Measurements from ENCODE around the gene PARP6. TPM values are rescaled to one million over a fixed set of nuclear protein-coding genes. Genes with fewer than 3 reads are reported as not detected.

The PARP6 gene
- polyA plus RNA-seq, 3 donors, result 12.9 to 165 (median 13.5) TPM

DNA sequence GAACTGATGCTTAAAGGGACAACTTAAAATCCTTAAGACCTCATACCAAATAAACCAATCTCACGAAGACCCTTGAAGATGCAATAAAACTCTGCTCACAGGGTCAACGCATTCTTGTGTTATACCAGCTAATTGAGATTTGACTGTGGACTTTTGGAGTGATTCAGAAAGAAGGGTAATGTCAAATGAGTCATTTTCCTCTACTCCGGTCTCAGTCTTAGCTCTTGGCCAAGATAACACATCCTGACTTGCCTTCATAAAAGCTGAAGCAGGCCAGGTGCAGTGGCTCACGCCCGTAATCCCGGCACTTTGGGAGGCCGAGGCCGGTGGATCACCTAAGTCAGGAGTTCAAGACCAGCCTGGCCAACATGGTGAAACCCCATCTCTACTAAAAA, 45.2 kb downstream of the PARP6 start:
- Histone ChIP-seq H3K9ac (ENCODE audit: insufficient read depth, low read length, poor library complexity, severe bottlenecking) (peak overlapping the region; percentile 98), H4K20me1 (ENCODE audit: insufficient read depth, low read length) (peaks cover 54% of the 10 kb centered on the region), H3K27ac (ENCODE audit: low read depth in 1 of 2, low read length in 2 of 2) (peak overlapping the region; percentile 98 to 100), H3K4me2 (replicated peaks; ENCODE audit: extremely low read depth, low read length, poor library complexity, severe bottlenecking) (peak overlapping the region; percentile 86), H3K4me1 (ENCODE audit: control insufficient read depth in 1 of 2, insufficient read depth in 2 of 2, low read length in 2 of 2) (peaks cover 70 to 77% of the 10 kb centered on the region in 2 donors), H3K36me3 (replicated peaks in 1 of 2; ENCODE audit: control insufficient read depth in 1 of 2, insufficient read depth in 2 of 2, low read length in 2 of 2) (peaks cover 5 to 32% of the 10 kb centered on the region in 2 donors), H2AFZ (ENCODE audit: insufficient read depth, low read depth, low read length, poor library complexity, severe bottlenecking) (no peak overlapping the region), H3K4me3 (replicated peaks in 1 of 3; ENCODE audit: low read depth in 2 of 3, low read length in 3 of 3) (peak overlapping the region; percentile 22 to 91 (median 46)), H3K27me3 (ENCODE audit: control insufficient read depth in 2 of 2, insufficient read depth in 2 of 2, low read length in 2 of 2) (no peaks in the 10 kb centered on the region), H3K79me2 (ENCODE audit: insufficient read depth, low read length) (peaks cover 85% of the 10 kb centered on the region), H3K9me3 (replicated peaks in 1 of 2; ENCODE audit: control insufficient read depth in 1 of 2, insufficient read depth in 1 of 2, low read length in 2 of 2) (no peaks in the 10 kb centered on the region)
- Mint-ChIP-seq H3K36me3 (peaks cover 25 to 39% of the 10 kb centered on the region in 2 donors), H3K9me3 (peaks cover 0 to 2% (median 0%) of the 10 kb centered on the region in 7 donors), H3K27me3 (ENCODE audit: low read depth in 3 of 3) (no peaks in the 10 kb centered on the region), H3K27ac (peak overlapping the region; percentile 98 to 100 (median 99)), H3K4me1 (peaks cover 66% of the 10 kb centered on the region), H3K4me3 (peak overlapping the region; percentile 71 to 87)
- 20% methylated on average over 2 of the region's 8 CpGs for WGBS (ENCODE audit: insufficient coverage)
- peak; percentile 75 to 90 (median 80) for DNase-seq
- TF ChIP-seq, protein P1, sequence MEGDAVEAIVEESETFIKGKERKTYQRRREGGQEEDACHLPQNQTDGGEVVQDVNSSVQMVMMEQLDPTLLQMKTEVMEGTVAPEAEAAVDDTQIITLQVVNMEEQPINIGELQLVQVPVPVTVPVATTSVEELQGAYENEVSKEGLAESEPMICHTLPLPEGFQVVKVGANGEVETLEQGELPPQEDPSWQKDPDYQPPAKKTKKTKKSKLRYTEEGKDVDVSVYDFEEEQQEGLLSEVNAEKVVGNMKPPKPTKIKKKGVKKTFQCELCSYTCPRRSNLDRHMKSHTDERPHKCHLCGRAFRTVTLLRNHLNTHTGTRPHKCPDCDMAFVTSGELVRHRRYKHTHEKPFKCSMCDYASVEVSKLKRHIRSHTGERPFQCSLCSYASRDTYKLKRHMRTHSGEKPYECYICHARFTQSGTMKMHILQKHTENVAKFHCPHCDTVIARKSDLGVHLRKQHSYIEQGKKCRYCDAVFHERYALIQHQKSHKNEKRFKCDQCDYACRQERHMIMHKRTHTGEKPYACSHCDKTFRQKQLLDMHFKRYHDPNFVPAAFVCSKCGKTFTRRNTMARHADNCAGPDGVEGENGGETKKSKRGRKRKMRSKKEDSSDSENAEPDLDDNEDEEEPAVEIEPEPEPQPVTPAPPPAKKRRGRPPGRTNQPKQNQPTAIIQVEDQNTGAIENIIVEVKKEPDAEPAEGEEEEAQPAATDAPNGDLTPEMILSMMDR (IDR thresholded peaks at IDR 0.05), result no peak
- intact Hi-C loops (cut with micrococcal nuclease), result loop anchor here in 1 of 2 donors (5.0 kb wide), 1 partner anchor 145 kb away; no protein-coding TSS in a partner anchor

DNA sequence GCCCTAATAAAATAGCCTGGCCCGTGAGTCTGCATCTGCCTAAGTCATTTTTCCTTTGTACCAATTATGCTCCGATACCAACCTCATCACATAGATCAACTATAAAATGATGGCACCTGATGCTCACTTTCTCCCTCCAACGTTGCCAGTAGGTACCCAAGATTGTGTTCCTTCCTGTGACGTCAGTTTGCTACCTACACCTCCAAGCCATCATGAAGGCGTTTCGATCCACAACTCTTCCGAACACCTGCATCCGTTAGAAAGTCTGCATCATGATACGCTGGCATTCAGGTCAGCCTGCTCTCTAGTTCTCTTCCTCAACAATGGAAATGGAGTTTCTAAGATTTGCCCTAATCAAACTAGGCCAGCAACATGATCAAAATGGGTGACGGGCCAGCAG, 49.1 kb downstream of the PARP6 start:
- peak overlapping the region; percentile 14 to 82 for H3K27ac ChIP-seq (ENCODE audit: low read depth in 1 of 2, low read length in 2 of 2)
- no peak overlapping the region for H3K9ac ChIP-seq (ENCODE audit: insufficient read depth, low read length, poor library complexity, severe bottlenecking)
- H3K27me3 ChIP-seq (ENCODE audit: control insufficient read depth in 2 of 2, insufficient read depth in 2 of 2, low read length in 2 of 2), result no peaks in the 10 kb centered on the region
- TF ChIP-seq, protein P1 (IDR thresholded peaks at IDR 0.05), result no peak
- 93% methylated on average over 9 of the region's 10 CpGs for WGBS (ENCODE audit: insufficient coverage)
- H3K36me3 ChIP-seq (replicated peaks in 1 of 2; ENCODE audit: control insufficient read depth in 1 of 2, insufficient read depth in 2 of 2, low read length in 2 of 2), result peaks cover 23 to 67% of the 10 kb centered on the region in 2 donors
- no peak for DNase-seq
- H3K4me2 ChIP-seq (replicated peaks; ENCODE audit: extremely low read depth, low read length, poor library complexity, severe bottlenecking), result no peak overlapping the region
- no peak overlapping the region for H3K4me3 Mint-ChIP-seq
- no peak overlapping the region for H3K4me3 ChIP-seq (replicated peaks in 1 of 3; ENCODE audit: low read depth in 2 of 3, low read length in 3 of 3)
- H4K20me1 ChIP-seq (ENCODE audit: insufficient read depth, low read length), result peaks cover 93% of the 10 kb centered on the region
- H3K9me3 Mint-ChIP-seq, result no peaks in the 10 kb centered on the region
- H3K4me1 ChIP-seq (ENCODE audit: control insufficient read depth in 1 of 2, insufficient read depth in 2 of 2, low read length in 2 of 2), result peaks cover 71 to 82% of the 10 kb centered on the region in 2 donors
- peaks cover 100% of the 10 kb centered on the region for H3K79me2 ChIP-seq (ENCODE audit: insufficient read depth, low read length)
- peak overlapping the region; percentile 83 to 89 (median 87) for H3K27ac Mint-ChIP-seq
- peaks cover 69% of the 10 kb centered on the region for H3K4me1 Mint-ChIP-seq
- H3K9me3 ChIP-seq (replicated peaks in 1 of 2; ENCODE audit: control insufficient read depth in 1 of 2, insufficient read depth in 1 of 2, low read length in 2 of 2), result no peaks in the 10 kb centered on the region
- H3K36me3 Mint-ChIP-seq, result peaks cover 53 to 72% of the 10 kb centered on the region in 2 donors
- H2AFZ ChIP-seq (ENCODE audit: insufficient read depth, low read depth, low read length, poor library complexity, severe bottlenecking), result no peak overlapping the region
- intact Hi-C loops (cut with micrococcal nuclease), result loop anchor here in 1 of 2 donors (5.0 kb wide), 1 partner anchor 34 kb away; no protein-coding TSS in a partner anchor
- no peaks in the 10 kb centered on the region for H3K27me3 Mint-ChIP-seq (ENCODE audit: low read depth in 3 of 3)

Measured in CD14-positive monocyte (primary cell).